IMR-90 (cell line): Measurements from ENCODE around the gene POFUT1. TPM values are rescaled to one million over a fixed set of nuclear protein-coding genes. Genes with fewer than 3 reads are reported as not detected.

ENCODE experiments used
- ATAC-seq: fragments of 200-7000 bp; cut with Tn5 transposase; 2 replicates; pipeline ENCODE4 v1.9.1; 2020; ENCODE audit warnings: low read depth, mild to moderate bottlenecking, moderate library complexity
- BruUV-seq: library from RNA; stranded (reverse); fragments of 400-500 nt; replicated peaks from 2 replicates; lab custom pipeline; 2021; lab: Mats Ljungman, UMichigan
- CTCF ChIA-PET: fragments of 300-600 bp; formaldehyde crosslinking; extraction: SDS; loops from one replicate; lab custom pipeline; 2021; ENCODE audit warnings: antibody characterized with exemption; lab: Yijun Ruan, JAX
- POLR2A ChIA-PET: fragments of 300-600 bp; sonication (Branson Sonifier 250); formaldehyde crosslinking; loops from one replicate; lab custom pipeline; 2022; ENCODE audit warnings: antibody characterized with exemption; ENCODE audit not compliant: unreplicated experiment; lab: Charles Lee
- DNase-seq: peaks from one replicate; pipeline ENCODE4 v3.0.0; 2013
- H2AFZ ChIP-seq: replicated peaks from 2 replicates; pipeline ENCODE3; 2013; ENCODE audit warnings: low read length, mild to moderate bottlenecking; ENCODE audit not compliant: poor library complexity
- H2AK5ac ChIP-seq: 2 replicates; pipeline ENCODE4 v1.6.1; 2013; ENCODE audit warnings: low read depth, low read length, inconsistent platforms
- H2AK9ac ChIP-seq: replicated peaks from 2 replicates; pipeline ENCODE3; 2013; ENCODE audit warnings: mild to moderate bottlenecking, low read depth, low read length, moderate library complexity; ENCODE audit not compliant: poor library complexity
- H2BK120ac ChIP-seq: 2 replicates; pipeline ENCODE4 v1.6.1; 2013; ENCODE audit warnings: low read depth, low read length, inconsistent platforms
- H2BK15ac ChIP-seq: 3 replicates; pipeline ENCODE4 v1.6.1; 2013; ENCODE audit warnings: low read depth, low read length, inconsistent platforms
- H2BK20ac ChIP-seq: 2 replicates; pipeline ENCODE4 v1.6.1; 2013; ENCODE audit warnings: low read depth, mild to moderate bottlenecking, inconsistent platforms, low read length, moderate library complexity
- H2BK5ac ChIP-seq: 2 replicates; pipeline ENCODE4 v1.6.1; 2013; ENCODE audit warnings: mild to moderate bottlenecking, low read depth, low read length, inconsistent platforms; ENCODE audit not compliant: poor library complexity, severe bottlenecking
- H3K14ac ChIP-seq: replicated peaks from 2 replicates; pipeline ENCODE4 v1.6.1; 2013; ENCODE audit warnings: low read depth, low read length, inconsistent platforms
- H3K18ac ChIP-seq: 2 replicates; pipeline ENCODE4 v1.6.1; 2013; ENCODE audit warnings: low read depth, low read length, control low read depth
- H3K23ac ChIP-seq: 2 replicates; pipeline ENCODE4 v1.6.1; 2013; ENCODE audit warnings: low read depth, low read length, inconsistent platforms
- H3K27ac ChIP-seq: 2 replicates; pipeline ENCODE4 v1.5.1; 2013; ENCODE audit warnings: mild to moderate bottlenecking, control low read depth, low read length; ENCODE audit not compliant: insufficient read depth
- H3K27me3 ChIP-seq: 2 replicates; pipeline ENCODE4 v1.6.1; 2013; ENCODE audit warnings: low read length; ENCODE audit not compliant: control insufficient read depth, insufficient read depth
- H3K36me3 ChIP-seq: 2 replicates; pipeline ENCODE4 v1.6.1; 2013; ENCODE audit warnings: low read length, mixed read lengths; ENCODE audit not compliant: control insufficient read depth, insufficient read depth
- H3K4ac ChIP-seq: 2 replicates; pipeline ENCODE4 v1.6.1; 2013; ENCODE audit warnings: low read depth, low read length, inconsistent platforms
- H3K4me1 ChIP-seq: 2 replicates; pipeline ENCODE4 v1.6.1; 2013; ENCODE audit warnings: low read length, mixed read lengths; ENCODE audit not compliant: control insufficient read depth, insufficient read depth
- H3K4me2 ChIP-seq: 2 replicates; pipeline ENCODE4 v1.6.1; 2013; ENCODE audit warnings: low read depth, mild to moderate bottlenecking, control low read depth, low read length, moderate library complexity
- H3K4me3 ChIP-seq: 2 replicates; pipeline ENCODE4 v1.5.1; 2013; ENCODE audit warnings: low read depth, mild to moderate bottlenecking, control low read depth, low read length, moderate library complexity; ENCODE audit not compliant: insufficient read depth
- H3K56ac ChIP-seq: 2 replicates; pipeline ENCODE4 v1.6.1; 2013; ENCODE audit warnings: low read length, inconsistent platforms; ENCODE audit not compliant: insufficient read depth; ENCODE audit errors: extremely low read depth
- H3K79me1 ChIP-seq, 2 experiments: 2 replicates each; pipeline ENCODE4 v1.6.1; 2013; ENCODE audit warnings: low read length in 2 of 2, inconsistent platforms in 1 of 2, low read depth in 1 of 2
- H3K9ac ChIP-seq: 2 replicates; pipeline ENCODE4 v1.6.1; 2013; ENCODE audit warnings: low read depth, low read length, control low read depth
- H3K9me1 ChIP-seq: 2 replicates; pipeline ENCODE4 v1.6.1; 2013; ENCODE audit warnings: low read length, inconsistent platforms; ENCODE audit not compliant: insufficient read depth
- H3K9me3 ChIP-seq: 2 replicates; pipeline ENCODE4 v1.6.1; 2013; ENCODE audit warnings: low read length; ENCODE audit not compliant: control insufficient read depth, insufficient read depth
- H4K20me1 ChIP-seq: 2 replicates; pipeline ENCODE4 v1.6.1; 2013; ENCODE audit warnings: low read length, inconsistent platforms; ENCODE audit not compliant: insufficient read depth
- H4K5ac ChIP-seq: 2 replicates; pipeline ENCODE4 v1.6.1; 2013; ENCODE audit warnings: mild to moderate bottlenecking, low read depth, low read length, control low read depth
- H4K8ac ChIP-seq, 2 experiments: 2 replicates each; pipeline ENCODE4 v1.6.1; 2013; ENCODE audit warnings: low read depth in 2 of 2, low read length in 2 of 2, control low read depth in 1 of 2, inconsistent platforms in 1 of 2
- H4K91ac ChIP-seq: 2 replicates; pipeline ENCODE4 v1.6.1; 2013; ENCODE audit warnings: low read depth, low read length, inconsistent platforms; ENCODE audit not compliant: insufficient read depth
- BHLHE40 ChIP-seq: fragments of 150-350 bp; IDR thresholded peaks from 2 replicates; pipeline ENCODE4 v1.6.1; 2016; ENCODE audit warnings: mild to moderate bottlenecking, low read depth, low read length
- CEBPB ChIP-seq: IDR thresholded peaks from 2 replicates; pipeline ENCODE4 v1.6.1; 2012; ENCODE audit warnings: low read depth, low read length, improper control_type of control experiment
- CHD1 ChIP-seq: IDR thresholded peaks from 2 replicates; pipeline ENCODE4 v1.6.1; 2012; ENCODE audit warnings: low read depth, low read length, improper control_type of control experiment
- CTCF ChIP-seq: conservative IDR thresholded peaks from 2 replicates; pipeline ENCODE4 v1.5.1; 2012; ENCODE audit warnings: mild to moderate bottlenecking, low read depth, low read length, improper control_type of control experiment
- FOS ChIP-seq: fragments of 150-350 bp; IDR thresholded peaks from 2 replicates; pipeline ENCODE4 v1.6.1; 2016; ENCODE audit warnings: low read depth, low read length
- MAFK ChIP-seq: IDR thresholded peaks from 2 replicates; pipeline ENCODE4 v1.6.1; 2012; ENCODE audit warnings: low read depth, low read length, improper control_type of control experiment
- MAZ ChIP-seq: IDR thresholded peaks from 2 replicates; pipeline ENCODE4 v1.6.1; 2012; ENCODE audit warnings: low read depth, mild to moderate bottlenecking, low read length, improper control_type of control experiment, moderate library complexity, borderline replicate concordance
- MXI1 ChIP-seq: IDR thresholded peaks from 2 replicates; pipeline ENCODE4 v1.6.1; 2012; ENCODE audit warnings: low read depth, mild to moderate bottlenecking, low read length, moderate library complexity, borderline replicate concordance
- NFE2L2 ChIP-seq: fragments of 150-350 bp; IDR thresholded peaks from 2 replicates; pipeline ENCODE4 v1.6.1; 2016; ENCODE audit warnings: low read depth, mild to moderate bottlenecking, low read length
- POLR2A ChIP-seq: IDR thresholded peaks from 2 replicates; pipeline ENCODE4 v1.6.1; 2012; ENCODE audit warnings: mild to moderate bottlenecking, low read depth, low read length
- RAD21 ChIP-seq: IDR thresholded peaks from 2 replicates; pipeline ENCODE4 v1.6.1; 2012; ENCODE audit warnings: low read length, improper control_type of control experiment
- RCOR1 ChIP-seq: IDR thresholded peaks from 2 replicates; pipeline ENCODE4 v1.6.1; 2012; ENCODE audit warnings: mild to moderate bottlenecking, low read length, improper control_type of control experiment; ENCODE audit not compliant: insufficient replicate concordance
- RFX5 ChIP-seq: IDR thresholded peaks from 2 replicates; pipeline ENCODE4 v1.8.0; 2012; ENCODE audit warnings: low read depth, mild to moderate bottlenecking, low read length, moderate library complexity
- SMC3 ChIP-seq: fragments of 150-350 bp; IDR thresholded peaks from 2 replicates; pipeline ENCODE4 v1.6.1; 2016; ENCODE audit warnings: low read depth, mild to moderate bottlenecking, antibody characterized with exemption, low read length, moderate library complexity
- USF2 ChIP-seq: fragments of 150-350 bp; IDR thresholded peaks from 2 replicates; pipeline ENCODE4 v1.6.1; 2017; ENCODE audit warnings: mild to moderate bottlenecking, antibody characterized with exemption, low read length, low read depth
- WGBS, 2 experiments: methylation state at CpG; one replicate each; pipeline versions ENCODE4 v1.1.5 to v1.1.7; 2013; ENCODE audit warnings: missing lambda C conversion rate in 2 of 2; ENCODE audit not compliant: insufficient read length in 1 of 2; ENCODE audit errors: extremely low coverage in 2 of 2; 5-methylcytosine and 5-hydroxymethylcytosine counted together
- dilution Hi-C: fragments of 300-500 bp; cut with HindIII; formaldehyde crosslinking; loops from one replicate; pipeline ENCODE4 v1.14.3; 2018; ENCODE audit warnings: low sequenced_read_pairs; ENCODE audit not compliant: unreplicated experiment
- in situ Hi-C: fragments of 300-500 bp; cut with MboI; formaldehyde crosslinking; loops from 3 replicates; pipeline ENCODE4 v1.14.3; 2019; ENCODE audit warnings: low sequenced_read_pairs, inconsistent platforms, mixed read lengths
- intact Hi-C: fragments of 100-400 bp; cut with micrococcal nuclease; formaldehyde crosslinking; loops from 2 replicates; pipeline ENCODE4 v1.10.0; 2022
- polyA plus RNA-seq, 3 experiments: library from polyadenylated mRNA; depleted of rRNA; stranded (reverse); fragments of >200 nt; gene quantifications; 2 replicates each; pipeline ENCODE4 v1.2.3, GENCODE V29; 2012; ENCODE audit warnings: low replicate concordance in 1 of 3
- total RNA-seq: library from RNA; depleted of rRNA; stranded (reverse); fragments of >200 nt; gene quantifications from 2 replicates; pipeline ENCODE4 v1.2.3, GENCODE V29; 2012
- TF ChIP-seq, protein P1 (sequence below): fragments of 150-350 bp; IDR thresholded peaks from 2 replicates; pipeline ENCODE4 v1.6.1; 2016; ENCODE audit warnings: low read depth, mild to moderate bottlenecking, low read length, moderate library complexity, borderline replicate concordance

The POFUT1 gene
- total and polyA plus RNA-seq, 2 of the 4 experiments (the other 2 are of a cell fraction), result 25.5 to 41.1 TPM

- Histone ChIP-seq H3K18ac (no peak overlapping the region), H4K8ac (no peak overlapping the region), H3K9ac (no peak overlapping the region), H4K20me1 (no peaks in the 10 kb centered on the region), H3K4me3 (no peak overlapping the region), H3K9me1 (no peaks in the 10 kb centered on the region), H2BK120ac (no peak overlapping the region), H2AK5ac (no peak overlapping the region), H3K4me2 (no peak overlapping the region), H3K4me1 (no peaks in the 10 kb centered on the region), H3K79me1 (peaks cover 1 to 4% of the 10 kb centered on the region in 2 experiments; a peak in 1 of 4 replicates), H3K56ac (no peak overlapping the region), H3K4ac (no peak overlapping the region), H3K36me3 (peaks cover 54% of the 10 kb centered on the region), H3K23ac (no peak overlapping the region), H4K5ac (no peak overlapping the region), H3K14ac (no peak overlapping the region), H3K9me3 (no peaks in the 10 kb centered on the region), H4K91ac (no peak overlapping the region), H2BK20ac (no peak overlapping the region), H2BK5ac (no peak overlapping the region), H3K27ac (no peak overlapping the region), H3K27me3 (no peaks in the 10 kb centered on the region), H2AK9ac (no peak overlapping the region), H2BK15ac (no peak overlapping the region), H2AFZ (no peak overlapping the region)
- ChIA-PET CTCF (no interaction called here), POLR2A (no interaction called here)
- intact Hi-C loops (no loop called here), dilution Hi-C loops (no loop called here), in situ Hi-C loops (no loop called here)
- TF ChIP-seq FOS (no peak), POLR2A (no peak), MXI1 (no peak), CEBPB (no peak), USF2 (no peak), RCOR1 (no peak), RFX5 (no peak), BHLHE40 (no peak), RAD21 (no peak), SMC3 (no peak), MAFK (no peak), NFE2L2 (no peak), CTCF (no peak), CHD1 (no peak), MAZ (no peak)
- TF ChIP-seq, protein P1, sequence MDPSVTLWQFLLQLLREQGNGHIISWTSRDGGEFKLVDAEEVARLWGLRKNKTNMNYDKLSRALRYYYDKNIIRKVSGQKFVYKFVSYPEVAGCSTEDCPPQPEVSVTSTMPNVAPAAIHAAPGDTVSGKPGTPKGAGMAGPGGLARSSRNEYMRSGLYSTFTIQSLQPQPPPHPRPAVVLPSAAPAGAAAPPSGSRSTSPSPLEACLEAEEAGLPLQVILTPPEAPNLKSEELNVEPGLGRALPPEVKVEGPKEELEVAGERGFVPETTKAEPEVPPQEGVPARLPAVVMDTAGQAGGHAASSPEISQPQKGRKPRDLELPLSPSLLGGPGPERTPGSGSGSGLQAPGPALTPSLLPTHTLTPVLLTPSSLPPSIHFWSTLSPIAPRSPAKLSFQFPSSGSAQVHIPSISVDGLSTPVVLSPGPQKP, result no peak
- no TSS peak for BruUV-seq
- DNase-seq (no peak), ATAC-seq (no peak)
- 92% methylated on average over 3 of the region's 13 CpGs; no CpG with 5 or more reads in 1 of the 2 experiments for WGBS, 2 experiments
These were observed 23.0 kb downstream of the POFUT1 start for GRCh38 chr20:32230707-32231106.
